Measurements from ENCODE around the gene NLGN4Y.

DNA sequence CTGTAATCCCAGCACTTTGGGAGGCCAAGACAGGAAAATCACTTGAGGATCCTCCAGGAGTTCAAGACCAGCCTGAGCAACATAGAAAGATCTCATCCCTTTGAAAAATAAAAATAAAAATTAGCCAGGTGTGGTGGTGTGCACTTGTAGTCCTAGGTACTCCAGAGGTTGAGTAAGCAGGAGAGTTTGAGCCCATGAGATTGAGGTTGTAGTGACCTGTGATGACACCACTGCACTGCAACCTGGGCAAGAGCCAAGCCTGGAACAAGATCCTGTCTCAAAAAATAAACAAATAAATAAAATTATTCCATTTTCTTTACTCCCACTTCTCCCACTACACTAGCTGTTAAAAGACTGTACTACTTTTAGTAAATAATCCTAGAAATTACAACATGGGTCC, 231.2 kb downstream of the NLGN4Y start:
- TF ChIP-seq, protein P1, sequence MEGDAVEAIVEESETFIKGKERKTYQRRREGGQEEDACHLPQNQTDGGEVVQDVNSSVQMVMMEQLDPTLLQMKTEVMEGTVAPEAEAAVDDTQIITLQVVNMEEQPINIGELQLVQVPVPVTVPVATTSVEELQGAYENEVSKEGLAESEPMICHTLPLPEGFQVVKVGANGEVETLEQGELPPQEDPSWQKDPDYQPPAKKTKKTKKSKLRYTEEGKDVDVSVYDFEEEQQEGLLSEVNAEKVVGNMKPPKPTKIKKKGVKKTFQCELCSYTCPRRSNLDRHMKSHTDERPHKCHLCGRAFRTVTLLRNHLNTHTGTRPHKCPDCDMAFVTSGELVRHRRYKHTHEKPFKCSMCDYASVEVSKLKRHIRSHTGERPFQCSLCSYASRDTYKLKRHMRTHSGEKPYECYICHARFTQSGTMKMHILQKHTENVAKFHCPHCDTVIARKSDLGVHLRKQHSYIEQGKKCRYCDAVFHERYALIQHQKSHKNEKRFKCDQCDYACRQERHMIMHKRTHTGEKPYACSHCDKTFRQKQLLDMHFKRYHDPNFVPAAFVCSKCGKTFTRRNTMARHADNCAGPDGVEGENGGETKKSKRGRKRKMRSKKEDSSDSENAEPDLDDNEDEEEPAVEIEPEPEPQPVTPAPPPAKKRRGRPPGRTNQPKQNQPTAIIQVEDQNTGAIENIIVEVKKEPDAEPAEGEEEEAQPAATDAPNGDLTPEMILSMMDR (IDR thresholded peaks at IDR 0.05 in 8 of 11, conservative IDR thresholded peaks at IDR 0.05 in 3 of 11) = no peak
- TF ChIP-seq POLR2A (IDR thresholded peaks at IDR 0.05) = no peak
- no peak for TF ChIP-seq POLR2AphosphoS5 (IDR thresholded peaks at IDR 0.05)
